HG03066 (cell line): ENCODE results near the gene STAT3.
A peak's percentile ranks its signal among the peaks of the same experiment; 100 is the strongest.
"Not testable (repeated sequence)": the region's sequence is repeated elsewhere in the genome, so short reads cannot be mapped to it uniquely, and the experiment has no call there.

Experiments used
- ATAC-seq: cut with Tn5 transposase; IDR thresholded peaks from one replicate; pipeline ENCODE4 v1.9.1; 2021; ENCODE audit warnings: low read depth; ENCODE audit not compliant: unreplicated experiment

The STAT3 gene

GRCh38 chr17:42304187-42305030, 83.8 kb downstream of the STAT3 start:
- no peak for ATAC-seq

DNA sequence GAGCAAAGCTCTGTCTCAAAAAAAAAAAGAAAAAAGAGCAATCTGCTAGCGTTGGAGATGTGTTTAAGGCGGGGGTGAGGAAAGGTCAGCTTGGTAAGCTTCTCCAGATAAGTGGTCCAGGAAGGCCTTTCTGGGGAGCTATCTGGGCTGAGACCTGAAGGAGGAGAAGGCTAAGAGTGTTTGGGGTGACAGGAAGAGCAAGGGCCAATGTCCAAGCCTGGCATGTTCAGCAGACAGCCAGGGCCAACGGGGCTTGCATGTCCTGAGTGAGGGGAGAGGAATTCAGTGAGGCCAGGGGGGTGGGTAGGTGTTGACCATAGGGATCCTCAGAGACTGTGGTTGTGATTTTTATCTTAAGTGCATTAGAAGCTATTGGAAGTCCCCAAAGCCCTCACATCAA, 84.5 kb downstream of the STAT3 start:
- ATAC-seq: no peak

DNA sequence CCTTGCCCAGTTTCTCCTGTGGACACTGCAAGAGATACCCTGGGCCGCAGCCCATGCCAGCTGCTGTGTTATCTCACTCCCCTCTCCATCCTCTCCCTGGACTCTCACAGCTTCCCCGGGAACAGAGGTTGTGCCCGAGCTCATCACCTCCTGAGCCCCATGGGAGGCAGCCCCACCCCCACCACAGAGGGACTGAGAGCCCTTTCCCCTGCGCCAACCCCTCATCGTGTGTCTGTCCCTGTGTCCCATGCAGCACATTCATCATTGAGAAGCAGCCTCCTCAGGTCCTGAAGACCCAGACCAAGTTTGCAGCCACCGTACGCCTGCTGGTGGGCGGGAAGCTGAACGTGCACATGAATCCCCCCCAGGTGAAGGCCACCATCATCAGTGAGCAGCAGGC, 87.2 kb downstream of the STAT3 start:
- ATAC-seq: no peak

DNA sequence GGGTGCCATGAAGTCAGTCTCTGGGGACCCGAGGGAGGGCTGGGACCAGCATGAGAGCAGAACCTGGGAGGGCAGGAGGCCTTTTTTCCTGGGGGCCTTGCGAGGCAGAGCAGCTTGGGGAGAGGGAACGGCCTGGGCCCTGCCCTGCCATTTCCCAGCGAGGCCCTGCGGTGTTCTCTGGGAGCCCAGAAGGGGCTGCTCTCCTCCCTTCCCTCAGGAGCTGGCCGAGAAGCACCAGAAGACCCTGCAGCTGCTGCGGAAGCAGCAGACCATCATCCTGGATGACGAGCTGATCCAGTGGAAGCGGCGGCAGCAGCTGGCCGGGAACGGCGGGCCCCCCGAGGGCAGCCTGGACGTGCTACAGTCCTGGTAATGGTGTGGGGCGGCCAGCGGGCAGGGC, 88.3 kb downstream of the STAT3 start:
- ATAC-seq: not testable (repeated sequence)

DNA sequence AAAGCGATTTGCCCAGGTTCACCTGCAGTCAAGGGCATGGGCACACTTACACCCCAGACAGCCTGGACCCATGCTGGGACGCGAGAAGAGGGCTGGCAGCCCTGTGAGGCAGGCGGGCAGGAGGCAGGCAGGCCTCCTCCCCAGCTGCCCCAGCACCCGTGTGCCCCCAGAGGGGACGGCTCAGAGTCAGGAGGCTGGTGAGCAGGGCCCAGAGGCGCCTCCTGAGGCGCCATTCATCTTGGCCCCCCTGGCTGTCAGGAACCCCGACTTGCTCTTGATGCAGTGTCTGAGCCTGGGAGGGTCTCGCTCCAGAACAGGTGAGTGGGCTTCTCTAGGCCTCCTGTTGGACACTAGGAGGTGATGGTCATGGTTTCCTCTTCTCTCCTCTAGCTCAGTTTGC, 88.9 kb downstream of the STAT3 start:
- ATAC-seq: not testable (repeated sequence)

DNA sequence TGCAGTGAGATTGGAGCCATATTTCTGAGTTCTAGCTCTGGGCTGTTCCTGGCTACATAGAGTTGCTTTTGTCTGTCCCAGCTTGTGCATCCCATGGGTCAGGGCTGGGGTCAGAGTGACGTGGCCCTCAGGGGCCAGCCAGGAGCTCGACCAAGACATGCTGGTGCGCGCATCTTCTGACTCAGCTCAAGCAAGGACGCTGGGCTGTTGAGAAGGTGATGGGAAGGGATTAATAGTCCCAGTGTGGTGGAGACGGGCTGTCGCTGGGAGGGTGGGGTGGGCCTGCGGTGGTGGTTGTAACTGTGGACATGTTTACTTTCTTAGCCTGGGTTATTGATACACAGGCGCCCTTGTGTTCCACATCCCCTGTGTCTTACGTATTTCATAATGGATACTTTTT, 90.5 kb downstream of the STAT3 start:
- not testable (repeated sequence) for ATAC-seq

DNA sequence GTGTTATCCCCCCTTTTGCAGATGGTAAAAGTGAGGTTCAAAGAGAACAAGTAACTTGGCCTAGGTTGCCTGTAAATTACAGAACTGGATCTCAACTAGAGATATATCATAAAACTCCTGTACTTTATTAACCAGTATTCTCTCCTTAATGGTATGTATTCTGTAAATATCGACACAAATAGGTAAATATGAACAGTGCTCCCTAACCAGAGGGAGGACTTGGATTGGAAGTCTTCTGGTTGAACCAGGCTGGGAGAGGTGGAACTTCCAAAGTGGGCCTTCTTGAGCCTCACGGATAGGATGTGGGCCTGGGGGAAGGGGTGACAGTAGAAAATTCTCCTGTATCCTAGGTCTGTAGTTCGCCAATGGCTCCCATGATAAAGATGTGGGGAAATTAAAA, 92.2 kb downstream of the STAT3 start:
- no peak for ATAC-seq

GRCh38 chr17:42294469-42295398, 93.5 kb downstream of the STAT3 start:
- no peak for ATAC-seq

DNA sequence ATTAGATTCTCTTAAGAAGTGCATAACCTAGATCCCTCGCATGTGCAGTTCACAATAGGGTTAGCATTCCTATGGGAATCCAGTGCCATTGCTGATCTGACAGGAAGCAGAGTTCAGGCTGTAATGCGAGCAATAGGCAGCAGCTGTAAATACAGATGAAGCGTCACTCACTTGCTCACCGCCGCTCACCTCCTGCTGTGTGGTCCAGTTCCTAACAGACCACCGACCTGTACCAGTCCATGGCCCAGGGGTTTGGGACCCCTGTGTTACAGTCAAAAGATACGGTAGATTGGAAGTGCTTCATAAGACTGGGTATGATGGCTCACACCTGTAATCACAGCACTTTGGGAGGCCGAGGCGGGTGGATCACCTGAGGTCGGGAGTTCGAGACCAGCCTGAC, 97.1 kb downstream of the STAT3 start:
- ATAC-seq: no peak

GRCh38 chr17:42290577-42290976, 97.7 kb downstream of the STAT3 start:
- no peak for ATAC-seq

GRCh38 chr17:42289611-42290181, 98.5 kb downstream of the STAT3 start:
- ATAC-seq: no peak

GRCh38 chr17:42288803-42289610, 99.2 kb downstream of the STAT3 start:
- ATAC-seq: peak; percentile 25

DNA sequence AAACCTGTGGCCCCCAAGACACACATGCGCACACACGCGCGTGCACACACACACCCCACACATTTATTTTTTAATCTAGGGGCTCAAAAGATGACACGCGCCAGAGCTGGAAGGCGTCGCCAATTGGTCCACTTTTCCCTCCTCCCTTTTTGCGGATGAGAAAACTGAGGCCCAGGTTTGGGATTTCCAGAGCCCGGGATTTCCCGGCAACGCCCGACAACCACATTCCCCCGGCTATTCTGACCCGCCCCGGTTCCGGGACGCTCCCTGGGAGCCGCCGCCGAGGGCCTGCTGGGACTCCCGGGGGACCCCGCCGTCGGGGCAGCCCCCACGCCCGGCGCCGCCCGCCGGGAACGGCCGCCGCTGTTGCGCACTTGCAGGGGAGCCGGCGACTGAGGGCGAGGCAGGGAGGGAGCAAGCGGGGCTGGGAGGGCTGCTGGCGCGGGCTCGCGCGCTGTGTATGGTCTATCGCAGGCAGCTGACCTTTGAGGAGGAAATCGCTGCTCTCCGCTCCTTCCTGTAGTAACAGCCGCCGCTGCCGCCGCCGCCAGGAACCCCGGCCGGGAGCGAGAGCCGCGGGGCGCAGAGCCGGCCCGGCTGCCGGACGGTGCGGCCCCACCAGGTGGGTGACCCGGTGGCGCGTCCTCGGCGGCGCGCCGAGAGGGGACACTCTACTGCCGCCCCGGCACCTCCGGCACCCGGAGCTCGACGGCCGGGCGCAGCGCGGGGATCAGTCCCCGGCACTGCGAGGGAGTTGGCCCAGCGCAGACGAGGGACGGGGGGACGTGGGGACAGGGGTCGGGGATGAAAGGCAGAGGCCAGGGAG, 100.1 kb downstream of the STAT3 start, which contains the start of gene STAT5A:
Gene STAT5A, plus strand, starts transcription at position 522 of the 826 bp plus-strand sequence. CDS start 914 bp downstream, outside the sequence.
- peak; percentile 45 for ATAC-seq

- ATAC-seq: no peak
Measured at GRCh38 chr17:42287305-42287976, 100.8 kb downstream of the STAT3 start.

- ATAC-seq: no peak
Measured at GRCh38 chr17:42286411-42287221, 101.6 kb downstream of the STAT3 start.

GRCh38 chr17:42285346-42286050, 102.7 kb downstream of the STAT3 start:
- ATAC-seq: no peak

DNA sequence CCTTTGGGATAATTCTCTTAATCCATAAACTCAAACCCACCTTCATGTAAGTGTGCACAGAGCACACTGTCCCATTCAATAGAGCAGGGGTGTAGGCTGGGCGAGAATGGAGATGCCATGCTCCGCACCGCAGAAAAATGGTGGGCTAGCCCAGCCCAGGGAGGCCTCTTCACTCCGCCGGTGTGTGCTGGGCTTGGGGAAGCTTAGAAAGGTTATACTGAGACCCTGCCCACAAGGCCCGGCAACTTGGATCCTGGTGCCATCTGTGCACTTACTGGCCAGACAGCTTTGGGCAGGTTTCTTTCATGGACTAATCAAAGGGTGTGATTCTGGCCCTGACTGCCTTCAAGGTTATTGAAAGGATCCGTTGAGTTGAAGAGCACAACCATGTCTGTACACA, 103.7 kb downstream of the STAT3 start:
- no peak for ATAC-seq
